Suprapubic skin (tissue), 4 donors: Measurements from ENCODE around the gene TELO2.

Experiments
- CTCF ChIP-seq, 2 donors: fragments of 200-600 bp in 1 of 2; fragments of 450-650 bp in 1 of 2; sonication (generic) in 1 of 2; IDR thresholded peaks; one replicate each; pipeline ENCODE4 v1.5.1; 2016 to 2019; ENCODE audit warnings: antibody characterized with exemption in 2 of 2, mild to moderate bottlenecking in 1 of 2, moderate library complexity in 1 of 2
- POLR2A ChIP-seq, 2 donors: fragments of 450-650 bp; IDR thresholded peaks; one replicate each; pipeline ENCODE4 v1.6.1; 2017; ENCODE audit warnings: antibody characterized with exemption in 2 of 2, mild to moderate bottlenecking in 2 of 2, moderate library complexity in 2 of 2
- POLR2AphosphoS5 ChIP-seq, 3 donors: sonication (generic); formaldehyde crosslinking; IDR thresholded peaks; one replicate each; pipeline ENCODE4 v1.6.1; 2017; ENCODE audit warnings: antibody characterized with exemption in 3 of 3

- TF ChIP-seq CTCF (IDR thresholded peaks at IDR 0.05): no peak
- no peak for TF ChIP-seq POLR2A (IDR thresholded peaks at IDR 0.05)
- TF ChIP-seq POLR2AphosphoS5 (IDR thresholded peaks at IDR 0.05): no peak
These were observed 55.1 kb downstream of the TELO2 start for GRCh38 chr16:1548233-1548632.
